Fibroblast of lung (primary cell): ENCODE results near the gene ZMYND19. TPM values are rescaled to one million over a fixed set of nuclear protein-coding genes. Genes with fewer than 3 reads are reported as not detected.
A peak's percentile ranks its signal among the peaks of the same experiment; 100 is the strongest.

Source experiments
- DNase-seq, 2 donors: peaks; one replicate each; pipeline versions ENCODE4 v3.0.0 to v3.0.0-alpha.2; 2010; ENCODE audit warnings: low read depth in 2 of 2
- H2AFZ ChIP-seq: 2 replicates; pipeline ENCODE4 v1.5.1; 2012; ENCODE audit warnings: low read length, control low read depth, inconsistent platforms
- H3K27ac ChIP-seq: 2 replicates; pipeline ENCODE4 v1.5.1; 2011; ENCODE audit warnings: low read length, control low read depth; ENCODE audit not compliant: insufficient read depth
- H3K27me3 ChIP-seq: 2 replicates; pipeline ENCODE4 v1.5.1; 2011; ENCODE audit warnings: mild to moderate bottlenecking, low read length; ENCODE audit not compliant: control insufficient read depth, insufficient read depth
- H3K36me3 ChIP-seq: 2 replicates; pipeline ENCODE4 v1.5.1; 2011; ENCODE audit warnings: low read length; ENCODE audit not compliant: control insufficient read depth, insufficient read depth
- H3K4me1 ChIP-seq: 2 replicates; pipeline ENCODE4 v1.5.1; 2011; ENCODE audit warnings: low read length; ENCODE audit not compliant: control insufficient read depth, insufficient read depth; ENCODE audit errors: extremely low read depth
- H3K4me2 ChIP-seq: 2 replicates; pipeline ENCODE4 v1.5.1; 2011; ENCODE audit warnings: low read length, control low read depth; ENCODE audit not compliant: insufficient read depth; ENCODE audit errors: extremely low read depth
- H3K4me3 ChIP-seq, 4 experiments: fragments of 200-600 bp in 1 of 4; sonication (generic) in 1 of 4; replicated peaks in 1 of 4; 2 replicates each; pipeline ENCODE4 v1.5.1; 2011 to 2016; ENCODE audit warnings: low read length in 4 of 4, low read depth in 3 of 4, mild to moderate bottlenecking in 3 of 4, control low read depth in 2 of 4, inconsistent platforms in 1 of 4, mixed read lengths in 1 of 4; ENCODE audit not compliant: insufficient read depth in 1 of 4; ENCODE audit errors: control extremely low read depth in 1 of 4
- H3K79me2 ChIP-seq: 2 replicates; pipeline ENCODE4 v1.5.1; 2012; ENCODE audit warnings: mild to moderate bottlenecking, low read length, inconsistent platforms; ENCODE audit not compliant: control insufficient read depth, insufficient read depth
- H3K9ac ChIP-seq: 2 replicates; pipeline ENCODE4 v1.5.1; 2011; ENCODE audit warnings: mild to moderate bottlenecking, low read length, control low read depth; ENCODE audit not compliant: insufficient read depth
- H3K9me3 ChIP-seq: 2 replicates; pipeline ENCODE4 v1.5.1; 2012; ENCODE audit warnings: low read depth, low read length; ENCODE audit not compliant: control insufficient read depth, insufficient read depth
- H4K20me1 ChIP-seq: 2 replicates; pipeline ENCODE4 v1.5.1; 2011; ENCODE audit warnings: low read length; ENCODE audit not compliant: control insufficient read depth, insufficient read depth; ENCODE audit errors: extremely low read depth
- CTCF ChIP-seq, 2 donors: IDR thresholded peaks in 1 of 2; conservative IDR thresholded peaks in 1 of 2; 1 replicate in 1 of 2; 2 replicates in 1 of 2; pipeline ENCODE4 v1.5.1; 2011 to 2012; ENCODE audit warnings: low read length in 2 of 2, control low read depth in 1 of 2, inconsistent platforms in 1 of 2, low read depth in 1 of 2, mild to moderate bottlenecking in 1 of 2
- EZH2 ChIP-seq: IDR thresholded peaks from 2 replicates; pipeline ENCODE4 v1.5.1; 2012; ENCODE audit warnings: low read length, control low read depth, mild to moderate bottlenecking; ENCODE audit errors: missing control alignments
- polyA plus RNA-seq, 2 donors: library from polyadenylated mRNA; depleted of rRNA in 1 of 2; stranded (reverse) in 1 of 2; unstranded in 1 of 2; fragments of >200 nt; gene quantifications; 2 replicates each; pipeline ENCODE4 v1.2.1, GENCODE V29; 2011 to 2012; ENCODE audit warnings: missing spikeins in 1 of 2
- total RNA-seq: library from RNA; depleted of rRNA; stranded (reverse); fragments of >200 nt; gene quantifications from 2 replicates; pipeline ENCODE4 v1.2.1, GENCODE V29; 2014

Gene ZMYND19
- total and polyA plus RNA-seq, 2 donors (not counting 1 experiment from before 2014, with no cell fraction given) = 11.2 to 12.7 TPM

- H3K4me3 ChIP-seq = peak overlapping the region; percentile 27 to 75 (median 58)
- H3K9ac ChIP-seq = no peak overlapping the region
- H4K20me1 ChIP-seq = no peaks in the 10 kb centered on the region
- peak overlapping the region; percentile 93 for H3K4me2 ChIP-seq
- H3K27ac ChIP-seq = no peak overlapping the region
- peaks cover 4% of the 10 kb centered on the region for H3K27me3 ChIP-seq
- H3K9me3 ChIP-seq = no peaks in the 10 kb centered on the region
- no peak overlapping the region for H2AFZ ChIP-seq
- H3K36me3 ChIP-seq = no peaks in the 10 kb centered on the region
- DNase-seq = no peak
- peaks cover 2% of the 10 kb centered on the region for H3K79me2 ChIP-seq
- TF ChIP-seq EZH2 (no peak), CTCF (conservative IDR thresholded peaks at IDR 0.05 in 1 of 2, IDR thresholded peaks at IDR 0.05 in 1 of 2; ENCODE audit: low read depth in 1 of 2, low read length in 2 of 2) (no peak)
- H3K4me1 ChIP-seq = peaks cover 8% of the 10 kb centered on the region
Observed at GRCh38 chr9:137606734-137607138, 16.4 kb upstream of the ZMYND19 start.

GRCh38 chr9:137606005-137606621, 15.8 kb upstream of the ZMYND19 start:
- no peak for TF ChIP-seq EZH2
- no peak for TF ChIP-seq CTCF (conservative IDR thresholded peaks at IDR 0.05 in 1 of 2, IDR thresholded peaks at IDR 0.05 in 1 of 2; ENCODE audit: low read depth in 1 of 2, low read length in 2 of 2)
- peaks cover 4% of the 10 kb centered on the region for H3K27me3 ChIP-seq
- H3K9ac ChIP-seq = peak overlapping the region; percentile 70
- DNase-seq = no peak
- H3K4me1 ChIP-seq = peaks cover 7% of the 10 kb centered on the region
- H3K9me3 ChIP-seq = no peaks in the 10 kb centered on the region
- H3K4me2 ChIP-seq = peak overlapping the region; percentile 93
- H4K20me1 ChIP-seq = no peaks in the 10 kb centered on the region
- H3K4me3 ChIP-seq = peak overlapping the region; percentile 27 to 75 (median 58)
- no peaks in the 10 kb centered on the region for H3K36me3 ChIP-seq
- peak overlapping the region; percentile 76 for H2AFZ ChIP-seq
- H3K27ac ChIP-seq = no peak overlapping the region
- peaks cover 2% of the 10 kb centered on the region for H3K79me2 ChIP-seq

GRCh38 chr9:137605121-137606004, 15.1 kb upstream of the ZMYND19 start, which contains the start of gene ARRDC1:
Gene ARRDC1, plus strand, starts transcription at chr9:137605686. Its CDS starts 32 bp downstream, at chr9:137605718.
- Histone ChIP-seq H4K20me1 (no peaks in the 10 kb centered on the region), H3K36me3 (no peaks in the 10 kb centered on the region), H3K9ac (peak within 1 kb of the TSS; percentile 70), H3K79me2 (peaks cover 2% of the 10 kb centered on the region), H3K4me1 (peaks cover 7% of the 10 kb centered on the region), H3K4me2 (peak within 1 kb of the TSS; percentile 93), H3K27me3 (peaks cover 4% of the 10 kb centered on the region), H3K9me3 (no peaks in the 10 kb centered on the region), H3K4me3 (peak within 1 kb of the TSS; percentile 27 to 75 (median 58)), H2AFZ (peak within 1 kb of the TSS; percentile 76), H3K27ac (no peak within 1 kb of the TSS)
- peak; percentile 78 to 89 for DNase-seq
- no peak for TF ChIP-seq CTCF (conservative IDR thresholded peaks at IDR 0.05 in 1 of 2, IDR thresholded peaks at IDR 0.05 in 1 of 2; ENCODE audit: low read depth in 1 of 2, low read length in 2 of 2)
- TF ChIP-seq EZH2 = no peak
